HepG2 (cell line): ENCODE data around the gene GRK6.
"Not testable (repeated sequence)": the region's sequence is repeated elsewhere in the genome, so short reads cannot be mapped to it uniquely, and the experiment has no call there.

Source experiments
- POLR2AphosphoS5 ChIP-seq: IDR thresholded peaks from 2 replicates; pipeline ENCODE4 v1.6.1; 2012; ENCODE audit warnings: low read depth, low read length
- PRPF4 ChIP-seq: fragments of 200-400 bp; formaldehyde crosslinking; IDR thresholded peaks from 2 replicates; pipeline ENCODE4 v1.6.1; 2016; ENCODE audit warnings: low read length, low read depth; ENCODE audit not compliant: poor library complexity, severe bottlenecking
- SMARCE1 ChIP-seq: fragments of 450-650 bp; IDR thresholded peaks from 2 replicates; pipeline ENCODE4 v1.6.1; 2017; ENCODE audit warnings: borderline replicate concordance

GRCh38 chr5:177417081-177417480 lies 9.4 kb upstream of the GRK6 start:
- TF ChIP-seq SMARCE1, PRPF4, POLR2AphosphoS5: not testable (repeated sequence)
